ENCODE measurements around the gene KLHL4. TPM values are rescaled to one million over a fixed set of nuclear protein-coding genes. Genes with fewer than 3 reads are reported as not detected.
"Not testable (repeated sequence)": the region's sequence is repeated elsewhere in the genome, so short reads cannot be mapped to it uniquely, and the experiment has no call there.

Gene KLHL4
- total RNA-seq, 2 experiments from 2014 or later, result not detected

DNA sequence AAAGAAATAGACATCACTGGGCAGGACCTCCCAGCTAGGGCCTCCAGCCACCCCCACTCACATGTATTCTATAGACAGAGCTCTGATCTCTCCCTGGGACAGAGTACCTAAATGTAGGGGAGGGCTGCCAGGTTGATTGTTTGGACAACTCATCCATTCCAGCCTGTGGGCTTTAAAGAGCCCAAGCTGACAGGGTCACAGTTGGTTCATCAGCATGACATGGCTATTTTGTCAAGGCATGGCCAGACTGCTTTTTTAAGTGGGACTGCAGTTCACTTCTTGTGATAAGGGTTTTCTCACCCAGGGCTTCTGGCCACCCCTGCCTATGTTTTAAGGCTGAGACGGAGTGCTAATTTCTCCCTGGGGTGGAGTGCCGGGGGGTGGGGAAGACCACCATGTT, 63.3 kb downstream of the KLHL4 start:
- Mint-ChIP-seq H3K4me3 (no peak overlapping the region), H3K27me3 (no peaks in the 10 kb centered on the region), H3K4me1 (no peaks in the 10 kb centered on the region), H3K27ac (no peak overlapping the region), H3K36me3 (ENCODE audit: low read depth) (no peaks in the 10 kb centered on the region), H3K9me3 (no peaks in the 10 kb centered on the region)
- DNase-seq, result no peak
- ChIA-PET CTCF (interaction anchor here (0.6 kb wide), 1 partner anchor 583 kb away, joined by 5 read pairs; no protein-coding TSS in a partner anchor), POLR2A (no interaction called here)

- H3K36me3 Mint-ChIP-seq (ENCODE audit: low read depth), result no peaks in the 10 kb centered on the region
- H3K9me3 Mint-ChIP-seq, result no peaks in the 10 kb centered on the region
- H3K27me3 Mint-ChIP-seq, result no peaks in the 10 kb centered on the region
- no peak overlapping the region for H3K27ac Mint-ChIP-seq
- no peak overlapping the region for H3K4me3 Mint-ChIP-seq
- CTCF ChIA-PET, result no interaction called here
- H3K4me1 Mint-ChIP-seq, result no peaks in the 10 kb centered on the region
- no peak for DNase-seq
- POLR2A ChIA-PET, result no interaction called here
Observed at GRCh38 chrX:87582453-87582852, 64.9 kb downstream of the KLHL4 start.

DNA sequence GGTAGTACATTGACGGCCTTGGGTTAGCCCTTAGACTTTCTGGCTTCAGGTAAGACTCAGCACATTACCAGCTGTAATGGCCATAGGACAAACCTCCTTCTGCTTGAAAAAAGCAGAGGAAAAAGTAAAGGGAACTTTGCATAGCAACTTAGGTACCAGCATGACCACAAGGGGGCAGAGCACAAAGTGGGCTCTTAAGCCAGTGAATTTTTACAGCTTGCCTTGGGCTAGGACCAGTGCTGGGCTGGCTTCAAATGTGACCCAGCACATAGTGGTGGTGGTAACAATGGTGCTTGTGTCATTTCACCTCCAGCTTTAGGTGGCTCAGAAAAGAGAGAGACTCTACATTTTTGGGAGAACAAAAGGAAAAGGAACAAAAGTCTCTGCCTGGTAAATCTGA, 66.1 kb downstream of the KLHL4 start:
- H3K9me3 Mint-ChIP-seq, result no peaks in the 10 kb centered on the region
- H3K36me3 Mint-ChIP-seq (ENCODE audit: low read depth), result no peaks in the 10 kb centered on the region
- ChIA-PET CTCF (no interaction called here), POLR2A (no interaction called here)
- no peaks in the 10 kb centered on the region for H3K4me1 Mint-ChIP-seq
- DNase-seq, result no peak
- no peaks in the 10 kb centered on the region for H3K27me3 Mint-ChIP-seq
- no peak overlapping the region for H3K27ac Mint-ChIP-seq
- no peak overlapping the region for H3K4me3 Mint-ChIP-seq

DNA sequence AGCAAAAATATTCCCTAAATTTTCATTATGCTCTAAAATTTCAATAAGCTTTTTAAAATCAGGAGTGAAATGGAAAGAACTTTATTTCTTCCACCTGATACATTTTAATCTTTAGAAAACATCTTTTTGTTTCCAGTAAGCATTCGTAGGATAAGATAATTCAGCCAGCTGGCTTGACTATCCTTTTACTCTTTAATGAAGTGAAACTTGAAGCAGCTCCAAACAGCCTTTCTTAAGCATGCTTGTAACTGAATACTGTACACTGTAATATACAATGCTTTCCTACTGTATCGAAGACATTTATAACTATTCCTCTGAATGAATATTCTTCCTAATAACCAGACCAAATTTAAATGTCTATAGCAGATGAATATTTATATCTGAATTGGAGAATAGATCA, 98.8 kb downstream of the KLHL4 start:
- Mint-ChIP-seq H3K27ac (no peak overlapping the region), H3K4me3 (no peak overlapping the region), H3K27me3 (no peaks in the 10 kb centered on the region), H3K36me3 (ENCODE audit: low read depth) (no peaks in the 10 kb centered on the region), H3K4me1 (no peaks in the 10 kb centered on the region), H3K9me3 (no peaks in the 10 kb centered on the region)
- no peak for DNase-seq
- ChIA-PET CTCF (no interaction called here), POLR2A (no interaction called here)

- no peaks in the 10 kb centered on the region for H3K27me3 Mint-ChIP-seq
- H3K9me3 Mint-ChIP-seq, result no peaks in the 10 kb centered on the region
- CTCF ChIA-PET, result no interaction called here
- DNase-seq, result no peak
- H3K4me3 Mint-ChIP-seq, result no peak overlapping the region
- no peak overlapping the region for H3K27ac Mint-ChIP-seq
- POLR2A ChIA-PET, result no interaction called here
- H3K4me1 Mint-ChIP-seq, result no peaks in the 10 kb centered on the region
- no peaks in the 10 kb centered on the region for H3K36me3 Mint-ChIP-seq (ENCODE audit: low read depth)
Observed at GRCh38 chrX:87621697-87622096, 104.1 kb downstream of the KLHL4 start.

DNA sequence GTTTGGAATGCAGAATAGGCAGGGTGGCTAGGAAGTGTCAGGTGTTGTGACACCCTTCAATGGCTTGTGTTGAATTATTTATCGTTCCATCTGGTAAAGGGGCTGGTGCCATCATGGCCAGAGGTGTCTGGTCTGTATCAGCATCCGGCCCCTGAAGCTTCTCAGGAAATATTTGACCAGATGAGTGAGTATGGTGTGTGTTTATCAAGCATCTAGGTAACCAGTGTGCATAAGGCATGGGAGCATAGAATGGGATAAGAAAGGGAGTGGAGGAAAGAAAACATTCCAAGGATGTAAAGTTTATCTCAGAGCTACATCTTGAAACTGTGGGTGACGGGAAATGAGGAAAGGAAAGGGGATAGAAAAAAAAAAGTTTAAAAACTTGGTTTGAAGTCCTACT, 109.4 kb downstream of the KLHL4 start:
- ChIA-PET CTCF (no interaction called here), POLR2A (no interaction called here)
- H3K4me1 Mint-ChIP-seq, result no peaks in the 10 kb centered on the region

GRCh38 chrX:87634361-87634760, 116.8 kb downstream of the KLHL4 start:
- Mint-ChIP-seq H3K36me3 (ENCODE audit: low read depth) (no peaks in the 10 kb centered on the region), H3K27me3 (no peaks in the 10 kb centered on the region), H3K4me3 (no peak overlapping the region), H3K27ac (no peak overlapping the region), H3K9me3 (peaks cover 3% of the 10 kb centered on the region), H3K4me1 (no peaks in the 10 kb centered on the region)
- POLR2A ChIA-PET, result no interaction called here
- DNase-seq, result no peak
- CTCF ChIA-PET, result no interaction called here

More for the DNA sequence above, 109.4 kb downstream of the KLHL4 start:
- Mint-ChIP-seq H3K27me3 (no peaks in the 10 kb centered on the region), H3K9me3 (no peaks in the 10 kb centered on the region), H3K27ac (no peak overlapping the region), H3K36me3 (ENCODE audit: low read depth) (no peaks in the 10 kb centered on the region), H3K4me3 (no peak overlapping the region)
- DNase-seq, result no peak

DNA sequence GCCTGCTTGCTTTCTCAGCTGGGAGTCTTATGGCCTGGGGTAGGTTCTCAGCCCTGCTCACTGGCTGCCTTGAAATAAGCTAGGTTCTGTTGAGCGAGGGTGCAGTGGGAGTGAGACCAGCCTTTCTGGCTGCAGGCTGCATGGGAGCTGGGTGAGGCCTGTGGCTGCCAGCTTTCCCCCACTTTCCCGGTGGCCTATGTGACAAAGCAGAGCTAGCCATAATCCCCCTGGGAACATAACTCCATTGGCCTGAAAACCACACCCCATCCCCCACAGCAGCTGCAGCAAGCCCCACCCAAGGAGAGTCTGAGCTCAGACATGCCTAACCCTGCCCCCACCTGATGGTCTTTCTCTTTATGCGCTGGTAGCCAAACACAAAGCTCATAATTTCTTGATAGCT, 118.9 kb downstream of the KLHL4 start:
- POLR2A ChIA-PET, result no interaction called here
- no peak overlapping the region for H3K27ac Mint-ChIP-seq
- H3K4me1 Mint-ChIP-seq, result no peaks in the 10 kb centered on the region
- no peaks in the 10 kb centered on the region for H3K36me3 Mint-ChIP-seq (ENCODE audit: low read depth)
- DNase-seq, result no peak
- no peaks in the 10 kb centered on the region for H3K27me3 Mint-ChIP-seq
- CTCF ChIA-PET, result no interaction called here
- H3K4me3 Mint-ChIP-seq, result no peak overlapping the region
- H3K9me3 Mint-ChIP-seq, result peaks cover 3% of the 10 kb centered on the region

GRCh38 chrX:87641439-87641838, 123.8 kb downstream of the KLHL4 start:
- H3K9me3 Mint-ChIP-seq; DNase-seq; POLR2A ChIA-PET; H3K4me3 Mint-ChIP-seq; H3K27ac Mint-ChIP-seq; H3K36me3 Mint-ChIP-seq (ENCODE audit: low read depth); CTCF ChIA-PET; H3K27me3 Mint-ChIP-seq; H3K4me1 Mint-ChIP-seq: not testable (repeated sequence)

DNA sequence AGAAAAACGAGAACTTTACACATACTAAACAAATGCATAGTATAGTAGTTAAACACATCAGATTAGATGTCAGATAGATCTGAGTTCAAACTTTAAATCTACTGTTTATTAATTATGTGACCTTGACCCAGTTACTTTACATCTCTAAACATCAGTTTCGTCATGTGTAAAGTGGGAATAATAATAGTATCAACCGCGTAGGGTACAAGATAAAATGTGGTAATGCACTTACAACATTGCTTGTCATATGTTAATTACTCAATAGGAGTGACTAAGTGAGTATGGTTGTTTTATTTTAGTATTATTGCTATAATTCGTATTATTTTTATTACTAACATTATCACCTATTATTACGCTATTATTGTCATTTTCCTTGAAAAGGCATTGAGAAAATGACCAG, 144.2 kb downstream of the KLHL4 start:
- H3K4me1 Mint-ChIP-seq, result no peaks in the 10 kb centered on the region
- H3K36me3 Mint-ChIP-seq (ENCODE audit: low read depth), result no peaks in the 10 kb centered on the region
- no peak for DNase-seq
- CTCF ChIA-PET, result no interaction called here
- POLR2A ChIA-PET, result no interaction called here
- no peak overlapping the region for H3K4me3 Mint-ChIP-seq
- H3K27me3 Mint-ChIP-seq, result no peaks in the 10 kb centered on the region
- no peaks in the 10 kb centered on the region for H3K9me3 Mint-ChIP-seq
- H3K27ac Mint-ChIP-seq, result no peak overlapping the region

GRCh38 chrX:87663421-87663820, 145.8 kb downstream of the KLHL4 start:
- Mint-ChIP-seq H3K27ac (no peak overlapping the region), H3K9me3 (no peaks in the 10 kb centered on the region), H3K4me3 (no peak overlapping the region), H3K4me1 (no peaks in the 10 kb centered on the region), H3K36me3 (ENCODE audit: low read depth) (no peaks in the 10 kb centered on the region), H3K27me3 (no peaks in the 10 kb centered on the region)
- ChIA-PET POLR2A (no interaction called here), CTCF (no interaction called here)
- no peak for DNase-seq

GRCh38 chrX:87664381-87664780, 146.8 kb downstream of the KLHL4 start:
- ChIA-PET POLR2A (no interaction called here), CTCF (no interaction called here)
- Mint-ChIP-seq H3K9me3 (no peaks in the 10 kb centered on the region), H3K4me1 (no peaks in the 10 kb centered on the region), H3K27ac (no peak overlapping the region), H3K4me3 (no peak overlapping the region), H3K36me3 (ENCODE audit: low read depth) (no peaks in the 10 kb centered on the region), H3K27me3 (no peaks in the 10 kb centered on the region)
- DNase-seq, result no peak

DNA sequence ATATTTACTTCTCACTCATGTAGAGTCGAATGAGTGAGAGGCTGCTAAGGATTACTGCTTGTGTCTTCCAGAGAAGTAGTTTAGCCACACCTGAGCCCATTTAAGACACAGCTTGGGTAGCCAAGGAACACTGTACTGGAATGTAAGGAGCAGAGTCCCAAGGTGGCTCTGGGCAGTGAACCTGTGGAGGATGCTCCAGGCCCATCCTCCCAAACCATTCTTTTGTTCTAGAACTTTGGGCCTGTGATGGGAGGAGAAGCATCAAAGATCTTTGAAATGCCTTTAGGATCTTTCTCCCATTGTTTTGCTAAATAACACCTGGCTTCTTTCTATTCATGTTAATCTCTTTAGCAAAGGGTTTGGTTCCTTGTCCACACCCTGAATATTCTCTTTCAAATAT, 162.2 kb downstream of the KLHL4 start:
- POLR2A ChIA-PET, result no interaction called here
- H3K4me1 Mint-ChIP-seq, result no peaks in the 10 kb centered on the region
- CTCF ChIA-PET, result no interaction called here
- H3K27ac Mint-ChIP-seq, result no peak overlapping the region
- no peaks in the 10 kb centered on the region for H3K9me3 Mint-ChIP-seq
- H3K27me3 Mint-ChIP-seq, result no peaks in the 10 kb centered on the region
- H3K36me3 Mint-ChIP-seq (ENCODE audit: low read depth), result no peaks in the 10 kb centered on the region
- H3K4me3 Mint-ChIP-seq, result no peak overlapping the region
- DNase-seq, result no peak

DNA sequence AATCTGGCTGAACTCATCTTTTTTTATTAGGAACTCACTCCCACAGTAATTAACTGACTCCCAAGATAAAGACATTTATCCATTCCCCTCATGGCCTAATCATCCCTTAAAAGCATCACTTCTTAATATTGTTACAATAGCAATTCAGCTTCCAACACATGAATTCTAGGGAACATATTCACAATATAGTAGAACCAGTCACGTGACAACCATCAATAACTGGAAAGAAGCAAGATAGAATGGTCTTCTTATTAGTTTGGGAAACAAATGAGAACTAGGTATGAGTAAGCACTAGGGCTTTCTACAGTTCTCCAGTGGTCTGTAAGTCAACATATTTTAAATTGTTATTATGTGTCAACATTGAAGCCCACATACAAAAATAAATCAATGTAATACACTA, 170.1 kb downstream of the KLHL4 start:
- H3K27me3 Mint-ChIP-seq, result no peaks in the 10 kb centered on the region
- H3K27ac Mint-ChIP-seq, result no peak overlapping the region
- H3K9me3 Mint-ChIP-seq, result peaks cover 5% of the 10 kb centered on the region
- no peaks in the 10 kb centered on the region for H3K4me1 Mint-ChIP-seq
- H3K4me3 Mint-ChIP-seq, result no peak overlapping the region
- no peaks in the 10 kb centered on the region for H3K36me3 Mint-ChIP-seq (ENCODE audit: low read depth)
- ChIA-PET CTCF (no interaction called here), POLR2A (no interaction called here)
- DNase-seq, result no peak

Measured in activated CD4-positive, alpha-beta T cell treated with anti-CD3 and anti-CD28 coated beads, Interleukin-2, amount 10 ng/mL, durations not matched to agents 7 days and 5 days (primary cell).